Uterus (tissue), 2 donors: Measurements from ENCODE around the gene NCDN.

Experiments
- CTCF ChIP-seq, 4 experiments: fragments of 200-600 bp in 2 of 4; fragments of 450-650 bp in 2 of 4; sonication (generic) in 2 of 4; IDR thresholded peaks; one replicate each; pipeline ENCODE4 v1.5.1; 2016 to 2019; ENCODE audit warnings: antibody characterized with exemption in 4 of 4, mild to moderate bottlenecking in 2 of 4, moderate library complexity in 1 of 4
- POLR2A ChIP-seq, 2 donors: fragments of 450-650 bp; IDR thresholded peaks; one replicate each; pipeline ENCODE4 v1.6.1; 2016; ENCODE audit warnings: antibody characterized with exemption in 2 of 2, mild to moderate bottlenecking in 1 of 2, moderate library complexity in 1 of 2

GRCh38 chr1:35600593-35600992 lies 43.0 kb downstream of the NCDN start:
- TF ChIP-seq CTCF (IDR thresholded peaks at IDR 0.05) (no peak), POLR2A (IDR thresholded peaks at IDR 0.05) (no peak)
